Karpas-422 (cell line): ENCODE data around the gene DGAT2. TPM values are rescaled to one million over a fixed set of nuclear protein-coding genes. Genes with fewer than 3 reads are reported as not detected.

Experiments
- DNase-seq: peaks from one replicate; pipeline ENCODE4 v3.0.0-alpha.2; 2015
- H2AFZ ChIP-seq: fragments of 200-600 bp; sonication (generic); 2 replicates; pipeline ENCODE4 v1.6.1; 2014; ENCODE audit warnings: antibody characterized with exemption, low read length, mixed read lengths
- H3K27ac ChIP-seq: fragments of 200-600 bp; sonication (generic); 2 replicates; pipeline ENCODE4 v1.5.1; 2014; ENCODE audit warnings: mild to moderate bottlenecking, low read length, moderate library complexity
- H3K27me3 ChIP-seq: fragments of 200-600 bp; sonication (generic); 2 replicates; pipeline ENCODE4 v1.6.1; 2014; ENCODE audit warnings: low read length, mixed read lengths
- H3K36me3 ChIP-seq: fragments of 200-600 bp; sonication (generic); 2 replicates; pipeline ENCODE4 v1.6.1; 2014; ENCODE audit warnings: low read length, mixed read lengths; ENCODE audit not compliant: insufficient read depth
- H3K4me1 ChIP-seq: fragments of 200-600 bp; sonication (generic); 2 replicates; pipeline ENCODE4 v1.6.1; 2014; ENCODE audit warnings: mild to moderate bottlenecking, low read length, mixed read lengths
- H3K4me2 ChIP-seq: fragments of 200-600 bp; sonication (generic); 2 replicates; pipeline ENCODE4 v1.6.1; 2014; ENCODE audit warnings: low read length, low read depth, mild to moderate bottlenecking; ENCODE audit not compliant: poor library complexity, severe bottlenecking
- H3K4me3 ChIP-seq: fragments of 200-600 bp; sonication (generic); 2 replicates; pipeline ENCODE4 v1.5.1; 2014; ENCODE audit warnings: mild to moderate bottlenecking, antibody characterized with exemption, low read length, mixed read lengths
- H3K79me2 ChIP-seq: fragments of 200-600 bp; sonication (generic); 2 replicates; pipeline ENCODE4 v1.6.1; 2014; ENCODE audit warnings: mild to moderate bottlenecking, low read length, mixed read lengths
- H3K9ac ChIP-seq: fragments of 200-600 bp; sonication (generic); 2 replicates; pipeline ENCODE4 v1.6.0; 2014; ENCODE audit warnings: low read length
- H3K9me2 ChIP-seq: fragments of 200-600 bp; sonication (generic), shearing (Covaris generic); replicated peaks from 2 replicates; pipeline ENCODE4 v1.6.0; 2014; ENCODE audit warnings: mild to moderate bottlenecking, low read length, moderate library complexity; ENCODE audit not compliant: insufficient read depth
- H3K9me3 ChIP-seq: fragments of 300-700, 200-600 bp; sonication (generic); 2 replicates; pipeline ENCODE4 v1.6.1; 2014; ENCODE audit warnings: low read length, mixed read lengths
- H4K20me1 ChIP-seq: fragments of 200-600 bp; sonication (generic); 2 replicates; pipeline ENCODE4 v1.6.1; 2014; ENCODE audit warnings: mild to moderate bottlenecking, antibody characterized with exemption, low read length, low read depth; ENCODE audit not compliant: insufficient read depth
- total RNA-seq: library from RNA; depleted of rRNA; stranded (reverse); fragments of >200 nt; shearing (Covaris generic); gene quantifications from 2 replicates; pipeline ENCODE4 v1.2.3, GENCODE V29; 2014; ENCODE audit warnings: low replicate concordance

The DGAT2 gene
- total RNA-seq, 1 experiment from 2014 or later = 1.9 TPM

- Histone ChIP-seq H3K4me2 (no peak overlapping the region), H4K20me1 (no peaks in the 10 kb centered on the region), H3K9me2 (no peaks in the 10 kb centered on the region), H3K4me1 (no peaks in the 10 kb centered on the region), H3K36me3 (no peaks in the 10 kb centered on the region), H2AFZ (no peak overlapping the region), H3K9ac (no peak overlapping the region), H3K27ac (no peak overlapping the region), H3K27me3 (no peaks in the 10 kb centered on the region), H3K9me3 (no peaks in the 10 kb centered on the region), H3K79me2 (no peaks in the 10 kb centered on the region), H3K4me3 (no peak overlapping the region)
- no peak for DNase-seq
These were observed 17.6 kb downstream of the DGAT2 start for GRCh38 chr11:75786101-75786736.

GRCh38 chr11:75789521-75789920 is 20.9 kb downstream of the DGAT2 start:
- Histone ChIP-seq H3K4me2 (no peak overlapping the region), H2AFZ (no peak overlapping the region), H3K9me3 (no peaks in the 10 kb centered on the region)

GRCh38 chr11:75790986-75791385 is 22.4 kb downstream of the DGAT2 start:
- Histone ChIP-seq H3K4me3 (no peak overlapping the region), H3K36me3 (no peaks in the 10 kb centered on the region), H3K9me3 (no peaks in the 10 kb centered on the region), H3K4me1 (no peaks in the 10 kb centered on the region), H3K27me3 (no peaks in the 10 kb centered on the region), H3K9me2 (no peaks in the 10 kb centered on the region), H3K4me2 (no peak overlapping the region), H4K20me1 (no peaks in the 10 kb centered on the region), H3K27ac (no peak overlapping the region), H2AFZ (no peak overlapping the region), H3K9ac (no peak overlapping the region), H3K79me2 (no peaks in the 10 kb centered on the region)
- DNase-seq = no peak

More at GRCh38 chr11:75789521-75789920, 20.9 kb downstream of the DGAT2 start:
- no peaks in the 10 kb centered on the region for H3K79me2 ChIP-seq
- no peaks in the 10 kb centered on the region for H3K4me1 ChIP-seq
- H3K27me3 ChIP-seq = no peaks in the 10 kb centered on the region
- no peaks in the 10 kb centered on the region for H3K9me2 ChIP-seq
- H4K20me1 ChIP-seq = no peaks in the 10 kb centered on the region
- no peaks in the 10 kb centered on the region for H3K36me3 ChIP-seq
- H3K27ac ChIP-seq = no peak overlapping the region
- H3K4me3 ChIP-seq = no peak overlapping the region
- no peak for DNase-seq
- H3K9ac ChIP-seq = no peak overlapping the region

- H4K20me1 ChIP-seq = no peaks in the 10 kb centered on the region
- H3K9me3 ChIP-seq = no peaks in the 10 kb centered on the region
- H3K9ac ChIP-seq = no peak overlapping the region
- no peak overlapping the region for H3K4me3 ChIP-seq
- H3K27ac ChIP-seq = no peak overlapping the region
- no peaks in the 10 kb centered on the region for H3K36me3 ChIP-seq
- H3K9me2 ChIP-seq = no peaks in the 10 kb centered on the region
- H3K4me2 ChIP-seq = no peak overlapping the region
- H3K4me1 ChIP-seq = no peaks in the 10 kb centered on the region
- DNase-seq = no peak
- H3K27me3 ChIP-seq = no peaks in the 10 kb centered on the region
- no peaks in the 10 kb centered on the region for H3K79me2 ChIP-seq
- H2AFZ ChIP-seq = no peak overlapping the region
These were observed 23.7 kb downstream of the DGAT2 start for GRCh38 chr11:75792127-75792731.

- H3K9me2 ChIP-seq = no peaks in the 10 kb centered on the region
- no peaks in the 10 kb centered on the region for H3K9me3 ChIP-seq
- H3K27me3 ChIP-seq = no peaks in the 10 kb centered on the region
- no peaks in the 10 kb centered on the region for H3K36me3 ChIP-seq
- H2AFZ ChIP-seq = no peak overlapping the region
- H3K4me2 ChIP-seq = no peak overlapping the region
- H3K4me3 ChIP-seq = no peak overlapping the region
- H3K9ac ChIP-seq = no peak overlapping the region
- no peak overlapping the region for H3K27ac ChIP-seq
- no peaks in the 10 kb centered on the region for H4K20me1 ChIP-seq
- H3K4me1 ChIP-seq = no peaks in the 10 kb centered on the region
- no peaks in the 10 kb centered on the region for H3K79me2 ChIP-seq
- DNase-seq = no peak
These were observed 24.6 kb downstream of the DGAT2 start for GRCh38 chr11:75792997-75793800.

- H3K36me3 ChIP-seq = no peaks in the 10 kb centered on the region
These were observed 25.4 kb downstream of the DGAT2 start for GRCh38 chr11:75793966-75794365.

GRCh38 chr11:75795276-75796090 is 26.9 kb downstream of the DGAT2 start:
- H3K27me3 ChIP-seq = no peaks in the 10 kb centered on the region

More at GRCh38 chr11:75793966-75794365, 25.4 kb downstream of the DGAT2 start:
- Histone ChIP-seq H3K4me3 (no peak overlapping the region), H4K20me1 (no peaks in the 10 kb centered on the region), H3K9me2 (no peaks in the 10 kb centered on the region), H3K9me3 (no peaks in the 10 kb centered on the region), H3K4me2 (no peak overlapping the region), H3K27me3 (no peaks in the 10 kb centered on the region), H2AFZ (no peak overlapping the region), H3K27ac (no peak overlapping the region), H3K9ac (no peak overlapping the region), H3K4me1 (no peaks in the 10 kb centered on the region), H3K79me2 (no peaks in the 10 kb centered on the region)
- no peak for DNase-seq

GRCh38 chr11:75796091-75796435 is 27.5 kb downstream of the DGAT2 start:
- H3K36me3 ChIP-seq = no peaks in the 10 kb centered on the region
- no peaks in the 10 kb centered on the region for H3K9me3 ChIP-seq
- H3K27ac ChIP-seq = no peak overlapping the region
- no peak overlapping the region for H2AFZ ChIP-seq
- no peak for DNase-seq
- H3K79me2 ChIP-seq = no peaks in the 10 kb centered on the region
- H3K9me2 ChIP-seq = no peaks in the 10 kb centered on the region
- H4K20me1 ChIP-seq = no peaks in the 10 kb centered on the region
- no peaks in the 10 kb centered on the region for H3K4me1 ChIP-seq
- H3K9ac ChIP-seq = no peak overlapping the region
- no peak overlapping the region for H3K4me2 ChIP-seq
- no peaks in the 10 kb centered on the region for H3K27me3 ChIP-seq
- H3K4me3 ChIP-seq = no peak overlapping the region

More at GRCh38 chr11:75795276-75796090, 26.9 kb downstream of the DGAT2 start:
- DNase-seq = no peak
- Histone ChIP-seq H3K9ac (no peak overlapping the region), H3K4me3 (no peak overlapping the region), H3K4me2 (no peak overlapping the region), H2AFZ (no peak overlapping the region), H3K79me2 (no peaks in the 10 kb centered on the region), H3K27ac (no peak overlapping the region), H3K9me3 (no peaks in the 10 kb centered on the region), H4K20me1 (no peaks in the 10 kb centered on the region), H3K36me3 (no peaks in the 10 kb centered on the region), H3K9me2 (no peaks in the 10 kb centered on the region), H3K4me1 (no peaks in the 10 kb centered on the region)
